HEK293 (cell line): ENCODE data around the gene EPHX1.

Experiments used
- CTCF ChIA-PET: fragments of 350-600 bp; formaldehyde crosslinking; extraction: SDS; loops from one replicate; lab custom pipeline; 2021; ENCODE audit warnings: antibody characterized with exemption; lab: Yijun Ruan, JAX
- POLR2A ChIA-PET: fragments of 300-600 bp; formaldehyde crosslinking; extraction: SDS; loops from one replicate; lab custom pipeline; 2020; ENCODE audit warnings: antibody characterized with exemption, inconsistent platforms; lab: Yijun Ruan, JAX
- H3K27ac ChIP-seq: fragments of 200-500 bp; sonication (Bioruptor generic); 2 replicates; pipeline ENCODE4 v1.5.1; 2014; ENCODE audit warnings: low read depth, low read length, control low read depth, inconsistent platforms; ENCODE audit errors: extremely low read depth
- H3K36me3 ChIP-seq, 2 experiments: fragments of 200-500 bp in 1 of 2; sonication (Bioruptor generic) in 1 of 2; 1 replicate in 1 of 2; 2 replicates in 1 of 2; pipeline ENCODE4 v1.5.1; 2014 to 2017; ENCODE audit warnings: inconsistent platforms in 2 of 2, low read length in 2 of 2; ENCODE audit not compliant: control insufficient read depth in 2 of 2, insufficient read depth in 1 of 2
- H3K4me1 ChIP-seq: fragments of 200-500 bp; sonication (Bioruptor generic); 2 replicates; pipeline ENCODE4 v1.5.1; 2014; ENCODE audit warnings: mild to moderate bottlenecking, low read length, inconsistent platforms; ENCODE audit not compliant: control insufficient read depth, insufficient read depth
- H3K4me3 ChIP-seq: 2 replicates; pipeline ENCODE4 v1.5.1; 2011; ENCODE audit warnings: low read depth, mild to moderate bottlenecking, control low read depth, low read length, moderate library complexity
- H3K9me3 ChIP-seq: fragments of 200-500 bp; sonication (Bioruptor generic); 2 replicates; pipeline ENCODE4 v1.5.1; 2014; ENCODE audit warnings: low read depth, low read length, inconsistent platforms; ENCODE audit not compliant: control insufficient read depth, insufficient read depth
- EGR2 ChIP-seq: fragments of 450-650 bp; formaldehyde crosslinking; IDR thresholded peaks from 2 replicates; pipeline ENCODE4 v1.5.1; 2016; ENCODE audit warnings: low read depth, missing biosample characterization, missing genetic modification characterization
- ZBTB17 ChIP-seq: fragments of 450-650 bp; formaldehyde crosslinking; IDR thresholded peaks from 2 replicates; pipeline ENCODE4 v1.5.1; 2016; ENCODE audit warnings: missing biosample characterization, missing genetic modification characterization
- ZBTB8A ChIP-seq: fragments of 450-650 bp; formaldehyde crosslinking; IDR thresholded peaks from 2 replicates; pipeline ENCODE4 v1.5.1; 2016; ENCODE audit warnings: missing biosample characterization, missing genetic modification characterization
- ZFHX2 ChIP-seq: fragments of 450-650 bp; formaldehyde crosslinking; conservative IDR thresholded peaks from 2 replicates; pipeline ENCODE4 v1.5.1; 2016; ENCODE audit warnings: missing biosample characterization, missing genetic modification characterization
- ZNF184 ChIP-seq: fragments of 450-650 bp; IDR thresholded peaks from 2 replicates; pipeline ENCODE4 v1.5.1; 2018; ENCODE audit warnings: missing biosample characterization, mild to moderate bottlenecking, missing genetic modification characterization
- ZNF23 ChIP-seq: fragments of 450-650 bp; formaldehyde crosslinking; IDR thresholded peaks from 2 replicates; pipeline ENCODE4 v1.5.1; 2016; ENCODE audit warnings: missing biosample characterization, missing genetic modification characterization, borderline replicate concordance
- ZNF24 ChIP-seq: fragments of 450-650 bp; formaldehyde crosslinking; IDR thresholded peaks from 2 replicates; pipeline ENCODE4 v1.5.1; 2016; ENCODE audit warnings: missing biosample characterization, missing genetic modification characterization
- ZNF248 ChIP-seq: fragments of 450-650 bp; formaldehyde crosslinking; IDR thresholded peaks from 2 replicates; pipeline ENCODE4 v1.5.1; 2017; ENCODE audit warnings: missing biosample characterization, missing genetic modification characterization
- ZNF324 ChIP-seq: fragments of 450-650 bp; formaldehyde crosslinking; IDR thresholded peaks from 2 replicates; pipeline ENCODE4 v1.5.1; 2016; ENCODE audit warnings: missing biosample characterization, missing genetic modification characterization
- ZNF335 ChIP-seq: fragments of 450-650 bp; formaldehyde crosslinking; conservative IDR thresholded peaks from 2 replicates; pipeline ENCODE4 v1.5.1; 2016; ENCODE audit warnings: missing biosample characterization, missing genetic modification characterization
- ZNF510 ChIP-seq: fragments of 450-650 bp; formaldehyde crosslinking; IDR thresholded peaks from 2 replicates; pipeline ENCODE4 v1.5.1; 2018; ENCODE audit warnings: mild to moderate bottlenecking, missing genetic modification characterization, missing biosample characterization; ENCODE audit not compliant: insufficient replicate concordance
- ZNF530 ChIP-seq: fragments of 450-650 bp; formaldehyde crosslinking; IDR thresholded peaks from 2 replicates; pipeline ENCODE4 v1.5.1; 2016; ENCODE audit warnings: low read depth, missing biosample characterization, missing genetic modification characterization
- ZNF544 ChIP-seq: fragments of 450-650 bp; formaldehyde crosslinking; IDR thresholded peaks from 2 replicates; pipeline ENCODE4 v1.5.0; 2017; ENCODE audit warnings: missing biosample characterization, missing genetic modification characterization
- ZNF660 ChIP-seq: fragments of 450-650 bp; IDR thresholded peaks from 2 replicates; pipeline ENCODE4 v1.5.1; 2018; ENCODE audit warnings: missing biosample characterization, mild to moderate bottlenecking, missing genetic modification characterization
- ZNF670 ChIP-seq: fragments of 450-650 bp; formaldehyde crosslinking; IDR thresholded peaks from 2 replicates; pipeline ENCODE4 v1.5.1; 2016; ENCODE audit warnings: missing biosample characterization, missing genetic modification characterization, low read depth
- ZNF677 ChIP-seq: fragments of 450-650 bp; IDR thresholded peaks from 2 replicates; pipeline ENCODE4 v1.5.0; 2018; ENCODE audit warnings: missing biosample characterization, mild to moderate bottlenecking, missing genetic modification characterization, moderate library complexity
- ZNF785 ChIP-seq: fragments of 450-650 bp; formaldehyde crosslinking; IDR thresholded peaks from 2 replicates; pipeline ENCODE4 v1.5.1; 2016; ENCODE audit warnings: missing biosample characterization, missing genetic modification characterization
- TF ChIP-seq, protein P1 (sequence below): fragments of 450-650 bp; formaldehyde crosslinking; IDR thresholded peaks from 2 replicates; pipeline ENCODE4 v1.5.1; 2016; ENCODE audit warnings: missing biosample characterization, missing genetic modification characterization
- TF ChIP-seq, protein P2 (sequence below): fragments of 450-650 bp; formaldehyde crosslinking; IDR thresholded peaks from 2 replicates; pipeline ENCODE4 v1.5.1; 2016; ENCODE audit warnings: missing biosample characterization, missing genetic modification characterization, low read depth
- TF ChIP-seq, protein P3 (sequence below): fragments of 450-650 bp; IDR thresholded peaks from 2 replicates; pipeline ENCODE4 v1.5.1; 2018; ENCODE audit warnings: missing biosample characterization, mild to moderate bottlenecking, missing genetic modification characterization

The EPHX1 gene

DNA sequence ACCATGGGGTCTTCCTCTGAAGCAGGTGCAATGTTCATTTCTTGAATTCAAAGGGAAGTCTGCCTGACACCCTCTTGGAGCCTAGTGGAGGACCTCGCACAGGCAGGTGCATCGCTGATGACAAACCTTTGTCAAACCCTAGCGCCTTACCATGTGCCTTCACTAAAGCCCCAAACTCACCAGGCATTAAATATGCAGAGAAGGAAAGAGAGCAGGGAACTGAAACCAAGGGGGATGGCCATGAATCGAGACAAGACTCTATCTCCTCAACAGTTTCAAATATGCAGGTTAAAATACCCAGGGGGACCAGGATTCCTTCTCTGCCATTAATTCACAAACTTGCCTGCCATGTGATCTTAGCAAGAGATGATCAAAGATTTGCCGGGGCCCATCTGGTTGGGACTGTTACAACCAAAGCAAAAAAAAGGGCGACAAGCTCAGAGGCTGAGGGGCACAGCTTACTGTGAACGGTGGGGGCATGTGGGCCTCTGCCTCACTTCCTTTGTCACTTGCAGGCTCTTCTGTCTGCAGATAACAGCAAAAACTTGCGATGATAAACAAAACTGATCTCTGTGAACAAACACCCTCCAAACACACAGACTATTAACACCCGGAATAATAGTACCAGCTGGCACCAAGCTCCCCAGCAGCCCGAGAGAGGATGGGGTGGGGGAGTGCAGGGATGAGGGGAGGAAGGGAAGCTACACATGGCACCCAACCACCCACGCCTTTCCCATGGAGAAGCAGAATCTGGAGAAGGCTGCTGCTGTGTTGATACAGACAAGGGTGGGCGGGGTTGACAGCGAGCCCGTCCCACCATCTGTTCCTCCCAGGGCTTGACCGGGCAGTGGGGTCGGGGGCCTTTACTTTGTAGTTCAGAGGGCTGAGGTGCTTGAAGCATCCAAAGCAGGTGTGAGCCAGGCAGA is 38.4 kb downstream of the EPHX1 start:
- Histone ChIP-seq H3K27ac (no peak overlapping the region), H3K4me1 (no peaks in the 10 kb centered on the region), H3K9me3 (no peaks in the 10 kb centered on the region), H3K36me3 (peaks cover 4 to 64% of the 10 kb centered on the region in 2 experiments; a peak in 2 of 3 replicates), H3K4me3 (no peak overlapping the region)
- ChIA-PET POLR2A (no interaction called here), CTCF (interaction anchor here (0.6 to 8.2 kb wide), 2 partner anchors 75 to 369 kb away, joined by 3 to 104 read pairs; no protein-coding TSS in a partner anchor)
- TF ChIP-seq, protein P1, sequence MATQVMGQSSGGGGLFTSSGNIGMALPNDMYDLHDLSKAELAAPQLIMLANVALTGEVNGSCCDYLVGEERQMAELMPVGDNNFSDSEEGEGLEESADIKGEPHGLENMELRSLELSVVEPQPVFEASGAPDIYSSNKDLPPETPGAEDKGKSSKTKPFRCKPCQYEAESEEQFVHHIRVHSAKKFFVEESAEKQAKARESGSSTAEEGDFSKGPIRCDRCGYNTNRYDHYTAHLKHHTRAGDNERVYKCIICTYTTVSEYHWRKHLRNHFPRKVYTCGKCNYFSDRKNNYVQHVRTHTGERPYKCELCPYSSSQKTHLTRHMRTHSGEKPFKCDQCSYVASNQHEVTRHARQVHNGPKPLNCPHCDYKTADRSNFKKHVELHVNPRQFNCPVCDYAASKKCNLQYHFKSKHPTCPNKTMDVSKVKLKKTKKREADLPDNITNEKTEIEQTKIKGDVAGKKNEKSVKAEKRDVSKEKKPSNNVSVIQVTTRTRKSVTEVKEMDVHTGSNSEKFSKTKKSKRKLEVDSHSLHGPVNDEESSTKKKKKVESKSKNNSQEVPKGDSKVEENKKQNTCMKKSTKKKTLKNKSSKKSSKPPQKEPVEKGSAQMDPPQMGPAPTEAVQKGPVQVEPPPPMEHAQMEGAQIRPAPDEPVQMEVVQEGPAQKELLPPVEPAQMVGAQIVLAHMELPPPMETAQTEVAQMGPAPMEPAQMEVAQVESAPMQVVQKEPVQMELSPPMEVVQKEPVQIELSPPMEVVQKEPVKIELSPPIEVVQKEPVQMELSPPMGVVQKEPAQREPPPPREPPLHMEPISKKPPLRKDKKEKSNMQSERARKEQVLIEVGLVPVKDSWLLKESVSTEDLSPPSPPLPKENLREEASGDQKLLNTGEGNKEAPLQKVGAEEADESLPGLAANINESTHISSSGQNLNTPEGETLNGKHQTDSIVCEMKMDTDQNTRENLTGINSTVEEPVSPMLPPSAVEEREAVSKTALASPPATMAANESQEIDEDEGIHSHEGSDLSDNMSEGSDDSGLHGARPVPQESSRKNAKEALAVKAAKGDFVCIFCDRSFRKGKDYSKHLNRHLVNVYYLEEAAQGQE (tag by site-specific recombination) = no peak
- no peak for TF ChIP-seq ZNF324 (tag by site-specific recombination)
- TF ChIP-seq EGR2 (tag by site-specific recombination) = peak; percentile 88
- no peak for TF ChIP-seq ZNF670 (tag by site-specific recombination)
- TF ChIP-seq, protein P2, sequence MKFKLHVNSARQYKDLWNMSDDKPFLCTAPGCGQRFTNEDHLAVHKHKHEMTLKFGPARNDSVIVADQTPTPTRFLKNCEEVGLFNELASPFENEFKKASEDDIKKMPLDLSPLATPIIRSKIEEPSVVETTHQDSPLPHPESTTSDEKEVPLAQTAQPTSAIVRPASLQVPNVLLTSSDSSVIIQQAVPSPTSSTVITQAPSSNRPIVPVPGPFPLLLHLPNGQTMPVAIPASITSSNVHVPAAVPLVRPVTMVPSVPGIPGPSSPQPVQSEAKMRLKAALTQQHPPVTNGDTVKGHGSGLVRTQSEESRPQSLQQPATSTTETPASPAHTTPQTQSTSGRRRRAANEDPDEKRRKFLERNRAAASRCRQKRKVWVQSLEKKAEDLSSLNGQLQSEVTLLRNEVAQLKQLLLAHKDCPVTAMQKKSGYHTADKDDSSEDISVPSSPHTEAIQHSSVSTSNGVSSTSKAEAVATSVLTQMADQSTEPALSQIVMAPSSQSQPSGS (tag by site-specific recombination) = no peak
- TF ChIP-seq ZFHX2 = peak; percentile 85
- 0 out of 2 replicates have a peak, but pooled peaks have one; percentile 10 for TF ChIP-seq ZBTB8A
- no peak for TF ChIP-seq ZNF530 (tag by site-specific recombination)

DNA sequence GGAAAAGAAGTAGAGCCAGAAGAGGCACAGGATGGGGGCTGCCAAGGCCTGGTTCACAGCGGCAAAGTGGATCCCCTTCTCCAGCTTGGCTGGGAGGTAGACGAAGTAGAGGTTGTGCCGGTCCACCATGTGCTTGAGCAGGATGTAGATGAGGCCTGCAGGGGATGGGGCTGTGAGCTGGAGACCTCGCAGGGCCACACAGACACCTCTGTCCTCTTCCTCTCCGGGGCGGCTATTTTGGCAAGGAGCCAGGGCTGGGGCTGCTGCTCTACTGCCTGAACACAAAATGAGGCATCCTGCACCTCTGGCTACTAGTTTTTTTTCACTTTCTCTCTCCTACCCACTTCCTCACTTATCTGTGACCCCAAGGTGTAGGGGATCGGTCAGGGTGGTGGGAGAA is 40.0 kb downstream of the EPHX1 start:
- 0 out of 2 replicates have a peak, but pooled peaks have one; percentile 34 for TF ChIP-seq ZNF660 (tag by site-specific recombination)
- no peak for TF ChIP-seq ZNF510 (tag by site-specific recombination)
- no peak for TF ChIP-seq ZNF24
- peak; percentile 73; the same call in 1 of the 2 replicates for TF ChIP-seq ZNF544 (tag by site-specific recombination)
- TF ChIP-seq ZNF335 (tag by site-specific recombination) = peak; percentile 46; the same call in 1 of the 2 replicates
- TF ChIP-seq, protein P3, sequence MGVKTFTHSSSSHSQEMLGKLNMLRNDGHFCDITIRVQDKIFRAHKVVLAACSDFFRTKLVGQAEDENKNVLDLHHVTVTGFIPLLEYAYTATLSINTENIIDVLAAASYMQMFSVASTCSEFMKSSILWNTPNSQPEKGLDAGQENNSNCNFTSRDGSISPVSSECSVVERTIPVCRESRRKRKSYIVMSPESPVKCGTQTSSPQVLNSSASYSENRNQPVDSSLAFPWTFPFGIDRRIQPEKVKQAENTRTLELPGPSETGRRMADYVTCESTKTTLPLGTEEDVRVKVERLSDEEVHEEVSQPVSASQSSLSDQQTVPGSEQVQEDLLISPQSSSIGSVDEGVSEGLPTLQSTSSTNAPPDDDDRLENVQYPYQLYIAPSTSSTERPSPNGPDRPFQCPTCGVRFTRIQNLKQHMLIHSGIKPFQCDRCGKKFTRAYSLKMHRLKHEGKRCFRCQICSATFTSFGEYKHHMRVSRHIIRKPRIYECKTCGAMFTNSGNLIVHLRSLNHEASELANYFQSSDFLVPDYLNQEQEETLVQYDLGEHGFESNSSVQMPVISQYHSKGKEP (tag by site-specific recombination) = 0 out of 2 replicates have a peak, but pooled peaks have one; percentile 49
- 0 out of 2 replicates have a peak, but pooled peaks have one; percentile 30 for TF ChIP-seq ZNF248 (tag by site-specific recombination)
- 0 out of 2 replicates have a peak, but pooled peaks have one; percentile 15 for TF ChIP-seq ZNF677
- TF ChIP-seq ZNF23 (tag by site-specific recombination) = no peak
- TF ChIP-seq ZNF184 (tag by site-specific recombination) = peak; percentile 56; the same call in 1 of the 2 replicates
- TF ChIP-seq ZNF785 (tag by site-specific recombination) = no peak
- peak; percentile 48; the same call in 1 of the 2 replicates for TF ChIP-seq ZBTB17 (tag by site-specific recombination)
- Histone ChIP-seq H3K4me3 (no peak overlapping the region), H3K9me3 (no peaks in the 10 kb centered on the region), H3K4me1 (no peaks in the 10 kb centered on the region), H3K36me3 (peaks cover 4 to 68% of the 10 kb centered on the region in 2 experiments; a peak in 2 of 3 replicates), H3K27ac (no peak overlapping the region)
- ChIA-PET POLR2A (interaction anchor here (0.9 to 1.6 kb wide), 3 partner anchors 8 to 37 kb away, joined by 3 to 5 read pairs (median 4); partner anchors contain the start of gene TMEM63A), CTCF (interaction anchor here (0.6 to 8.2 kb wide), 6 partner anchors 27 to 378 kb away, joined by 3 to 104 read pairs (median 3); no protein-coding TSS in a partner anchor)
